ENCODE results near the gene SHISA3.

DNA sequence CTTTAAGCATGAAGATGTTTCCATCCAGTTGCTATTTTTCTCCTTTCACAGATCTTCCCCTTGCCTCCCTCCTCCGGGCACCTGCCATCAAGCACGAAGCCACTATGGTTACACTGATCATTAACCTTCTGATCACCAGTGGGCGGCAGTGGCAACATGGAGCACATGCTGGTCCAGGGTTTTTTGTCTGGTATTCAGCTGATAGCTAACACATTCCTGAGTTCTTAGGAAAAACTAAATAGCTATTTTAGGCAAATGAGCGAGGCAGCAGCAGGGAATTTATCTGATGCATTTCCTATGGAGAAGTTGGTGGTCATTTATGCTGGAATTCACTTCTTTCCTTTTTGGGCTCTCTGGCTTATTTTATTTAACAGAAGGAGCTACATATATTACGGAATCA lies 22.9 kb downstream of the SHISA3 start:
- TF ChIP-seq, protein P1, sequence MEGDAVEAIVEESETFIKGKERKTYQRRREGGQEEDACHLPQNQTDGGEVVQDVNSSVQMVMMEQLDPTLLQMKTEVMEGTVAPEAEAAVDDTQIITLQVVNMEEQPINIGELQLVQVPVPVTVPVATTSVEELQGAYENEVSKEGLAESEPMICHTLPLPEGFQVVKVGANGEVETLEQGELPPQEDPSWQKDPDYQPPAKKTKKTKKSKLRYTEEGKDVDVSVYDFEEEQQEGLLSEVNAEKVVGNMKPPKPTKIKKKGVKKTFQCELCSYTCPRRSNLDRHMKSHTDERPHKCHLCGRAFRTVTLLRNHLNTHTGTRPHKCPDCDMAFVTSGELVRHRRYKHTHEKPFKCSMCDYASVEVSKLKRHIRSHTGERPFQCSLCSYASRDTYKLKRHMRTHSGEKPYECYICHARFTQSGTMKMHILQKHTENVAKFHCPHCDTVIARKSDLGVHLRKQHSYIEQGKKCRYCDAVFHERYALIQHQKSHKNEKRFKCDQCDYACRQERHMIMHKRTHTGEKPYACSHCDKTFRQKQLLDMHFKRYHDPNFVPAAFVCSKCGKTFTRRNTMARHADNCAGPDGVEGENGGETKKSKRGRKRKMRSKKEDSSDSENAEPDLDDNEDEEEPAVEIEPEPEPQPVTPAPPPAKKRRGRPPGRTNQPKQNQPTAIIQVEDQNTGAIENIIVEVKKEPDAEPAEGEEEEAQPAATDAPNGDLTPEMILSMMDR (conservative IDR thresholded peaks at IDR 0.05), result no peak
- TF ChIP-seq ZFX (IDR thresholded peaks at IDR 0.05), result no peak

All from C4-2B (cell line).